Neural crest cell (in vitro differentiated cells): Measurements from ENCODE around the gene GAS6. TPM values are rescaled to one million over a fixed set of nuclear protein-coding genes. Genes with fewer than 3 reads are reported as not detected.

Experiments used
- DNase-seq: peaks from one replicate; pipeline ENCODE4 v3.0.0; 2021; ENCODE audit warnings: low read depth, mixed read lengths, low spot score
- H3K27ac Mint-ChIP-seq: one replicate; pipeline ENCODE4 v1.8.0; 2021; ENCODE audit warnings: mild to moderate bottlenecking, mixed read lengths; ENCODE audit not compliant: unreplicated experiment
- H3K27me3 Mint-ChIP-seq: 2 replicates; pipeline ENCODE4 v1.8.0; 2021; ENCODE audit warnings: low read depth, mild to moderate bottlenecking, mixed read lengths
- H3K36me3 Mint-ChIP-seq: 2 replicates; pipeline ENCODE4 v1.8.0; 2021; ENCODE audit warnings: low read depth, mild to moderate bottlenecking, mixed read lengths
- H3K4me1 Mint-ChIP-seq: 2 replicates; pipeline ENCODE4 v1.8.0; 2021; ENCODE audit warnings: mixed read lengths
- H3K4me3 Mint-ChIP-seq: one replicate; pipeline ENCODE4 v1.8.0; 2021; ENCODE audit warnings: mild to moderate bottlenecking, mixed read lengths
- H3K9me3 Mint-ChIP-seq: 2 replicates; pipeline ENCODE4 v1.8.0; 2021; ENCODE audit warnings: mixed read lengths
- CTCF ChIP-seq: fragments of 200-600 bp; sonication (generic); conservative IDR thresholded peaks from 2 replicates; pipeline ENCODE4 v1.5.0; 2021; ENCODE audit warnings: antibody characterized with exemption, mild to moderate bottlenecking
- total RNA-seq: library from RNA; stranded (reverse); gene quantifications from 2 replicates; pipeline ENCODE4 v1.2.1, GENCODE V29; 2021

GAS6 gene
- total RNA-seq, 1 donor from 2014 or later = 9.0 TPM

GRCh38 chr13:113822266-113822665 is 41.6 kb downstream of the GAS6 start:
- Mint-ChIP-seq H3K9me3 (no peaks in the 10 kb centered on the region), H3K4me1 (peaks cover 9% of the 10 kb centered on the region), H3K27ac (no peak overlapping the region), H3K4me3 (no peak overlapping the region), H3K27me3 (no peaks in the 10 kb centered on the region), H3K36me3 (no peaks in the 10 kb centered on the region)
- DNase-seq = no peak
- no peak for TF ChIP-seq CTCF

- Mint-ChIP-seq H3K27me3 (no peaks in the 10 kb centered on the region), H3K27ac (no peak overlapping the region), H3K4me1 (peaks cover 11% of the 10 kb centered on the region), H3K4me3 (no peak overlapping the region), H3K9me3 (no peaks in the 10 kb centered on the region), H3K36me3 (no peaks in the 10 kb centered on the region)
- TF ChIP-seq CTCF = no peak
- DNase-seq = no peak
These were observed 42.0 kb downstream of the GAS6 start for GRCh38 chr13:113821847-113822246.

- no peaks in the 10 kb centered on the region for H3K9me3 Mint-ChIP-seq
- H3K27ac Mint-ChIP-seq = no peak overlapping the region
- no peak for DNase-seq
These were observed 42.8 kb downstream of the GAS6 start for GRCh38 chr13:113820813-113821651.

GRCh38 chr13:113819731-113820715 is 43.9 kb downstream of the GAS6 start:
- Mint-ChIP-seq H3K4me1 (peaks cover 15% of the 10 kb centered on the region), H3K27me3 (no peaks in the 10 kb centered on the region), H3K36me3 (no peaks in the 10 kb centered on the region), H3K27ac (no peak overlapping the region), H3K4me3 (no peak overlapping the region), H3K9me3 (no peaks in the 10 kb centered on the region)
- no peak for DNase-seq
- no peak for TF ChIP-seq CTCF

More at GRCh38 chr13:113820813-113821651, 42.8 kb downstream of the GAS6 start:
- Mint-ChIP-seq H3K4me3 (no peak overlapping the region), H3K27me3 (no peaks in the 10 kb centered on the region), H3K36me3 (no peaks in the 10 kb centered on the region), H3K4me1 (peaks cover 15% of the 10 kb centered on the region)
- TF ChIP-seq CTCF = no peak

- no peak for DNase-seq
- no peaks in the 10 kb centered on the region for H3K27me3 Mint-ChIP-seq
- no peaks in the 10 kb centered on the region for H3K9me3 Mint-ChIP-seq
- H3K4me3 Mint-ChIP-seq = no peak overlapping the region
- TF ChIP-seq CTCF = no peak
- no peak overlapping the region for H3K27ac Mint-ChIP-seq
- H3K36me3 Mint-ChIP-seq = no peaks in the 10 kb centered on the region
- H3K4me1 Mint-ChIP-seq = peaks cover 15% of the 10 kb centered on the region
These were observed 44.5 kb downstream of the GAS6 start for GRCh38 chr13:113819341-113819730.
